Stimulated activated CD8-positive, alpha-beta memory T cell treated with anti-CD3 and anti-CD28 coated beads, Interleukin-15, amount 100 ng/mL, for 48 hours (primary cell): Measurements from ENCODE around the gene LARP4.
"Not testable (repeated sequence)": the region's sequence is repeated elsewhere in the genome, so short reads cannot be mapped to it uniquely, and the experiment has no call there.

Experiments used
- DNase-seq, 2 donors: peaks; one replicate each; pipeline ENCODE4 v3.0.0-alpha.2; 2020; ENCODE audit warnings: low read depth in 2 of 2

LARP4 gene

GRCh38 chr12:50400638-50401499 lies at the start of gene LARP4:
TSS of gene LARP4 (plus strand) at chr12:50400885. CDS start at chr12:50401011, 126 bp downstream.
- DNase-seq, result peak; percentile 88

GRCh38 chr12:50351120-50352043 lies 49.3 kb upstream of the LARP4 start:
- DNase-seq, result no peak

- DNase-seq, result no peak
Measured at GRCh38 chr12:50353404-50353803, 47.3 kb upstream of the LARP4 start.

GRCh38 chr12:50353869-50354593 lies 46.7 kb upstream of the LARP4 start:
- DNase-seq, result no peak

GRCh38 chr12:50354908-50355307 lies 45.8 kb upstream of the LARP4 start:
- no peak for DNase-seq

GRCh38 chr12:50355365-50355764 lies 45.3 kb upstream of the LARP4 start:
- DNase-seq, result no peak

- DNase-seq, result no peak
Measured at GRCh38 chr12:50362671-50363070, 38.0 kb upstream of the LARP4 start.

GRCh38 chr12:50363141-50363540 lies 37.5 kb upstream of the LARP4 start:
- DNase-seq, result no peak

GRCh38 chr12:50365709-50366406 lies 34.8 kb upstream of the LARP4 start:
- DNase-seq, result no peak

GRCh38 chr12:50370672-50371071 lies 30.0 kb upstream of the LARP4 start:
- not testable (repeated sequence) for DNase-seq

GRCh38 chr12:50375802-50376201 lies 24.9 kb upstream of the LARP4 start:
- DNase-seq, result no peak

GRCh38 chr12:50380761-50381325 lies 19.8 kb upstream of the LARP4 start:
- DNase-seq, result no peak

- no peak for DNase-seq
Measured at GRCh38 chr12:50387487-50387886, 13.2 kb upstream of the LARP4 start.

- no peak for DNase-seq
Measured at GRCh38 chr12:50387972-50388478, 12.7 kb upstream of the LARP4 start.

- not testable (repeated sequence) for DNase-seq
Measured at GRCh38 chr12:50388793-50389192, 11.9 kb upstream of the LARP4 start.

GRCh38 chr12:50390316-50390741 lies 10.4 kb upstream of the LARP4 start:
- no peak for DNase-seq

- DNase-seq, result no peak
Measured at GRCh38 chr12:50394469-50395029, 6.1 kb upstream of the LARP4 start.

GRCh38 chr12:50397117-50397650 lies 3.5 kb upstream of the LARP4 start:
- DNase-seq, result no peak

GRCh38 chr12:50398931-50399330 lies 1.8 kb upstream of the LARP4 start:
- DNase-seq, result no peak

GRCh38 chr12:50400104-50400637 lies 514 bp upstream of the LARP4 start:
- no peak for DNase-seq
